Measurements from ENCODE around the gene PRICKLE2. TPM values are rescaled to one million over a fixed set of nuclear protein-coding genes. Genes with fewer than 3 reads are reported as not detected.

The PRICKLE2 gene
- polyA plus RNA-seq, 1 donor (not counting 4 experiments of a cell fraction or from before 2014, with no cell fraction given), result 7.8 TPM

DNA sequence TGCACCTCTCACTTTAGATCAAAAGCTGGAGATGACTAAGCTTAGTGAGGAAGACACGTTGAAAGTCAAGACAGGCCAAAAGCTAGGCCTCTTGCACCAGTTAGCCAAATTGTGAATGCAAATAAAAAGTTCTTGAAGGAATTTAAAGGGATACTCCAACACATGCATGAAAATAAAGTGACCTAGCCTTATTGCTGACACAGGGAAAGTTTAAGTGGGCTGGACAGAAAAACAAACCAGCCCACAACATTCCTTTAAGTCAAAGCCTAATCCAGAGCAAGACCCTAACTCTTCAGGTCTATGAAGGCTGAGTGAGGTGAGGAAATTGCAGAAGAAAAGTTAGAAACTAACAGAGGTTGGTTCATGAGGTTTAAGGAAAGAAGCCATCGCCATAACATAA, 101.3 kb downstream of the PRICKLE2 start:
- no peaks in the 10 kb centered on the region for H3K79me2 ChIP-seq (ENCODE audit: control insufficient read depth, insufficient read depth, low read length)
- H3K27ac ChIP-seq (ENCODE audit: control insufficient read depth, insufficient read depth, low read length), result no peak overlapping the region
- FAIRE-seq, result no peak
- H4K20me1 ChIP-seq (ENCODE audit: control insufficient read depth, extremely low read depth, insufficient read depth, low read length), result no peaks in the 10 kb centered on the region
- H3K36me3 ChIP-seq (ENCODE audit: control insufficient read depth in 2 of 2, extremely low read depth in 1 of 2, insufficient read depth in 2 of 2, low read length in 2 of 2), result peaks cover 0 to 12% of the 10 kb centered on the region in 2 experiments
- no peaks in the 10 kb centered on the region for H3K9me3 ChIP-seq (ENCODE audit: control insufficient read depth, low read depth, low read length)
- H2AFZ ChIP-seq (ENCODE audit: control insufficient read depth, low read length), result no peak overlapping the region
- H3K4me3 ChIP-seq (ENCODE audit: control insufficient read depth in 2 of 3, extremely low read depth in 1 of 3, insufficient read depth in 2 of 3, low read depth in 1 of 3, low read length in 3 of 3), result no peak overlapping the region
- H3K4me2 ChIP-seq (ENCODE audit: control insufficient read depth, extremely low read depth, insufficient read depth, low read depth, low read length), result no peak overlapping the region
- no peaks in the 10 kb centered on the region for H3K27me3 ChIP-seq (ENCODE audit: control insufficient read depth, extremely low read depth, insufficient read depth, low read length)
- H3K9ac ChIP-seq (ENCODE audit: control insufficient read depth, extremely low read depth, insufficient read depth, low read length), result no peak overlapping the region
- TF ChIP-seq EZH2 (IDR thresholded peaks at IDR 0.05; ENCODE audit: low read length), result no peak
- TF ChIP-seq, protein P1, sequence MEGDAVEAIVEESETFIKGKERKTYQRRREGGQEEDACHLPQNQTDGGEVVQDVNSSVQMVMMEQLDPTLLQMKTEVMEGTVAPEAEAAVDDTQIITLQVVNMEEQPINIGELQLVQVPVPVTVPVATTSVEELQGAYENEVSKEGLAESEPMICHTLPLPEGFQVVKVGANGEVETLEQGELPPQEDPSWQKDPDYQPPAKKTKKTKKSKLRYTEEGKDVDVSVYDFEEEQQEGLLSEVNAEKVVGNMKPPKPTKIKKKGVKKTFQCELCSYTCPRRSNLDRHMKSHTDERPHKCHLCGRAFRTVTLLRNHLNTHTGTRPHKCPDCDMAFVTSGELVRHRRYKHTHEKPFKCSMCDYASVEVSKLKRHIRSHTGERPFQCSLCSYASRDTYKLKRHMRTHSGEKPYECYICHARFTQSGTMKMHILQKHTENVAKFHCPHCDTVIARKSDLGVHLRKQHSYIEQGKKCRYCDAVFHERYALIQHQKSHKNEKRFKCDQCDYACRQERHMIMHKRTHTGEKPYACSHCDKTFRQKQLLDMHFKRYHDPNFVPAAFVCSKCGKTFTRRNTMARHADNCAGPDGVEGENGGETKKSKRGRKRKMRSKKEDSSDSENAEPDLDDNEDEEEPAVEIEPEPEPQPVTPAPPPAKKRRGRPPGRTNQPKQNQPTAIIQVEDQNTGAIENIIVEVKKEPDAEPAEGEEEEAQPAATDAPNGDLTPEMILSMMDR (optimal IDR thresholded peaks at IDR 0.05 in 1 of 3, IDR thresholded peaks at IDR 0.05 in 1 of 3, conservative IDR thresholded peaks at IDR 0.05 in 1 of 3; ENCODE audit: extremely low read depth in 1 of 3, insufficient read depth in 2 of 3, low read length in 3 of 3), result no peak
- H3K9me1 ChIP-seq (ENCODE audit: control insufficient read depth, extremely low read depth, insufficient read depth, low read length), result no peaks in the 10 kb centered on the region
- no peak for DNase-seq (ENCODE audit: low read depth, low spot score)
- dilution Hi-C loops (cut with MboI; ENCODE audit: extremely low pct_ligation_motif_present, low sequenced_read_pairs), result no loop called here
- no peaks in the 10 kb centered on the region for H3K4me1 ChIP-seq (ENCODE audit: control insufficient read depth, extremely low read depth, insufficient read depth, low read length)

DNA sequence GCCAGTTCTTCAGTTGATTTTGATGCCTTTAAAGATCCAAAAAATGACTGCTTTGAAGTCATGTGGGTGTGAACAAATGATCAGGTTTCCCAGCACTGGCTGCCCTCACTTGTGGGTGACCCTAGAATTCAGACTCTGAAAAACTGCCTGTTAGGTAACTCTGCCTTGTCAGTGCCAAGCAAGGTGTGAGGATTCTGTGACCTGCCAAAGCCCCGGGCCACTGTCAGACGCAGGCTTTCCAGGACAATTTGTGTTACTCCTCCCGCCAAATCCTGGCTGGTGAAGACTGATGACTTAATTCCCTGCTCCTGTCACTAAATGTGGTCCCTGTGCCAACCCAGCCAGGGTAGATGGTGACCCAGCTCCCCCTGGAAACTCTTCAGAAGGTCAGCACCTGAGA, 102.8 kb downstream of the PRICKLE2 start:
- DNase-seq (ENCODE audit: low read depth, low spot score) (no peak), FAIRE-seq (no peak)
- Histone ChIP-seq H3K27ac (ENCODE audit: control insufficient read depth, insufficient read depth, low read length) (no peak overlapping the region), H3K36me3 (ENCODE audit: control insufficient read depth in 2 of 2, extremely low read depth in 1 of 2, insufficient read depth in 2 of 2, low read length in 2 of 2) (peaks cover 0 to 7% of the 10 kb centered on the region in 2 experiments), H3K9me1 (ENCODE audit: control insufficient read depth, extremely low read depth, insufficient read depth, low read length) (no peaks in the 10 kb centered on the region), H2AFZ (ENCODE audit: control insufficient read depth, low read length) (no peak overlapping the region), H3K4me3 (ENCODE audit: control insufficient read depth in 2 of 3, extremely low read depth in 1 of 3, insufficient read depth in 2 of 3, low read depth in 1 of 3, low read length in 3 of 3) (no peak overlapping the region), H3K9me3 (ENCODE audit: control insufficient read depth, low read depth, low read length) (no peaks in the 10 kb centered on the region), H3K9ac (ENCODE audit: control insufficient read depth, extremely low read depth, insufficient read depth, low read length) (no peak overlapping the region), H3K4me1 (ENCODE audit: control insufficient read depth, extremely low read depth, insufficient read depth, low read length) (no peaks in the 10 kb centered on the region), H3K4me2 (ENCODE audit: control insufficient read depth, extremely low read depth, insufficient read depth, low read depth, low read length) (no peak overlapping the region), H3K79me2 (ENCODE audit: control insufficient read depth, insufficient read depth, low read length) (no peaks in the 10 kb centered on the region), H3K27me3 (ENCODE audit: control insufficient read depth, extremely low read depth, insufficient read depth, low read length) (no peaks in the 10 kb centered on the region), H4K20me1 (ENCODE audit: control insufficient read depth, extremely low read depth, insufficient read depth, low read length) (no peaks in the 10 kb centered on the region)
- dilution Hi-C loops (cut with MboI; ENCODE audit: extremely low pct_ligation_motif_present, low sequenced_read_pairs), result no loop called here
- TF ChIP-seq EZH2 (IDR thresholded peaks at IDR 0.05; ENCODE audit: low read length), result no peak
- TF ChIP-seq, protein P1 (optimal IDR thresholded peaks at IDR 0.05 in 1 of 3, IDR thresholded peaks at IDR 0.05 in 1 of 3, conservative IDR thresholded peaks at IDR 0.05 in 1 of 3; ENCODE audit: extremely low read depth in 1 of 3, insufficient read depth in 2 of 3, low read length in 3 of 3), result no peak
